ENCODE measurements around the gene KRT40. TPM values are rescaled to one million over a fixed set of nuclear protein-coding genes. Genes with fewer than 3 reads are reported as not detected.

Gene KRT40
- total RNA-seq, 2 donors from 2014 or later, result not detected

- peak; percentile 38 for TF ChIP-seq CTCF (IDR thresholded peaks at IDR 0.05)
- no peak for DNase-seq (ENCODE audit: low spot score)
- no peak overlapping the region for H3K27ac ChIP-seq
- H3K27me3 ChIP-seq (replicated peaks; ENCODE audit: insufficient read depth), result no peaks in the 10 kb centered on the region
- no peak overlapping the region for H3K4me3 ChIP-seq
- no peaks in the 10 kb centered on the region for H3K4me1 ChIP-seq (ENCODE audit: control insufficient read depth in 1 of 2, low read depth in 2 of 2)
- no peaks in the 10 kb centered on the region for H3K9me3 ChIP-seq
- no peak for ATAC-seq (ENCODE audit: insufficient number of reproducible peaks, low FRiP score, low read depth)
- no peaks in the 10 kb centered on the region for H3K36me3 ChIP-seq
Measured at GRCh38 chr17:40963838-40964237, 20.3 kb downstream of the KRT40 start.

GRCh38 chr17:40962059-40962561, 22.0 kb downstream of the KRT40 start:
- H3K27ac ChIP-seq, result no peak overlapping the region
- no peak overlapping the region for H3K4me3 ChIP-seq
- no peaks in the 10 kb centered on the region for H3K36me3 ChIP-seq
- no peaks in the 10 kb centered on the region for H3K27me3 ChIP-seq (replicated peaks; ENCODE audit: insufficient read depth)
- no peak for DNase-seq (ENCODE audit: low spot score)
- H3K9me3 ChIP-seq, result no peaks in the 10 kb centered on the region
- H3K4me1 ChIP-seq (ENCODE audit: control insufficient read depth in 1 of 2, low read depth in 2 of 2), result no peaks in the 10 kb centered on the region
- no peak for ATAC-seq (ENCODE audit: insufficient number of reproducible peaks, low FRiP score, low read depth)
- TF ChIP-seq CTCF (IDR thresholded peaks at IDR 0.05), result no peak

GRCh38 chr17:40961591-40961990, 22.5 kb downstream of the KRT40 start:
- Histone ChIP-seq H3K36me3 (no peaks in the 10 kb centered on the region), H3K9me3 (no peaks in the 10 kb centered on the region), H3K27ac (no peak overlapping the region), H3K4me1 (ENCODE audit: control insufficient read depth in 1 of 2, low read depth in 2 of 2) (no peaks in the 10 kb centered on the region), H3K27me3 (replicated peaks; ENCODE audit: insufficient read depth) (no peaks in the 10 kb centered on the region), H3K4me3 (no peak overlapping the region)
- DNase-seq (ENCODE audit: low spot score) (no peak), ATAC-seq (ENCODE audit: insufficient number of reproducible peaks, low FRiP score, low read depth) (no peak)
- no peak for TF ChIP-seq CTCF (IDR thresholded peaks at IDR 0.05)

- H3K27me3 ChIP-seq (replicated peaks; ENCODE audit: insufficient read depth), result no peaks in the 10 kb centered on the region
- no peaks in the 10 kb centered on the region for H3K4me1 ChIP-seq (ENCODE audit: control insufficient read depth in 1 of 2, low read depth in 2 of 2)
- H3K4me3 ChIP-seq, result peak overlapping the region; percentile 18
- H3K9me3 ChIP-seq, result no peaks in the 10 kb centered on the region
- no peaks in the 10 kb centered on the region for H3K36me3 ChIP-seq
- ATAC-seq (ENCODE audit: insufficient number of reproducible peaks, low FRiP score, low read depth) (no peak), DNase-seq (ENCODE audit: low spot score) (no peak)
- TF ChIP-seq CTCF (IDR thresholded peaks at IDR 0.05), result no peak
- no peak overlapping the region for H3K27ac ChIP-seq
Measured at GRCh38 chr17:40960144-40960543, 24.0 kb downstream of the KRT40 start.

GRCh38 chr17:40958086-40958953, 25.8 kb downstream of the KRT40 start:
- H3K36me3 ChIP-seq, result no peaks in the 10 kb centered on the region
- H3K4me1 ChIP-seq (ENCODE audit: control insufficient read depth in 1 of 2, low read depth in 2 of 2), result no peaks in the 10 kb centered on the region
- no peak overlapping the region for H3K4me3 ChIP-seq
- no peak for TF ChIP-seq CTCF (IDR thresholded peaks at IDR 0.05)
- no peak for DNase-seq (ENCODE audit: low spot score)
- H3K27ac ChIP-seq, result no peak overlapping the region
- H3K9me3 ChIP-seq, result no peaks in the 10 kb centered on the region
- ATAC-seq (ENCODE audit: insufficient number of reproducible peaks, low FRiP score, low read depth), result no peak
- no peaks in the 10 kb centered on the region for H3K27me3 ChIP-seq (replicated peaks; ENCODE audit: insufficient read depth)

All from thoracic aorta (tissue), 2 donors.